SK-N-SH treated with all-trans-retinoic acid at 6 μM for 48 hours (cell line): ENCODE data around the gene STAC2.

Source experiments
- BACH2 ChIP-seq: fragments of 250-450 bp; sonication (Bioruptor Pico); IDR thresholded peaks from 2 replicates; pipeline ENCODE4 v1.9.0; 2021; ENCODE audit warnings: mild to moderate bottlenecking, borderline replicate concordance
- CREB5 ChIP-seq: fragments of 250-450 bp; sonication (Bioruptor Pico); IDR thresholded peaks from 2 replicates; pipeline ENCODE4 v1.5.1; 2020; ENCODE audit warnings: low read depth, mild to moderate bottlenecking, moderate library complexity
- CSRNP3 ChIP-seq: fragments of 250-450 bp; sonication (Bioruptor Pico); IDR thresholded peaks from 2 replicates; pipeline ENCODE4 v1.5.1; 2021; ENCODE audit warnings: mild to moderate bottlenecking, moderate library complexity
- ESRRG ChIP-seq: fragments of 250-450 bp; sonication (Bioruptor Pico); IDR thresholded peaks from 2 replicates; pipeline ENCODE4 v1.6.1; 2021; ENCODE audit warnings: mild to moderate bottlenecking
- PATZ1 ChIP-seq: fragments of 250-450 bp; sonication (Bioruptor Pico); IDR thresholded peaks from 2 replicates; pipeline ENCODE4 v1.8.0; 2020; ENCODE audit warnings: mild to moderate bottlenecking, moderate library complexity, borderline replicate concordance
- POU6F1 ChIP-seq: fragments of 250-450 bp; sonication (Bioruptor Pico); IDR thresholded peaks from 2 replicates; pipeline ENCODE4 v1.8.0; 2021; ENCODE audit warnings: low read depth, mild to moderate bottlenecking, moderate library complexity, borderline replicate concordance
- PPARA ChIP-seq: fragments of 250-450 bp; sonication (Bioruptor Pico); IDR thresholded peaks from 2 replicates; pipeline ENCODE4 v1.5.0; 2020; ENCODE audit warnings: mild to moderate bottlenecking, borderline replicate concordance
- RARB ChIP-seq: fragments of 250-450 bp; sonication (Bioruptor Pico); IDR thresholded peaks from 2 replicates; pipeline ENCODE4 v1.8.0; 2021; ENCODE audit warnings: mild to moderate bottlenecking, moderate library complexity
- SNAI2 ChIP-seq: fragments of 250-450 bp; sonication (Bioruptor Pico); IDR thresholded peaks from 2 replicates; pipeline ENCODE4 v1.5.0; 2020; ENCODE audit warnings: mild to moderate bottlenecking, moderate library complexity
- TCF4 ChIP-seq: fragments of 250-450 bp; sonication (Bioruptor Pico); IDR thresholded peaks from 2 replicates; pipeline ENCODE4 v1.8.0; 2021; ENCODE audit warnings: mild to moderate bottlenecking, moderate library complexity, borderline replicate concordance
- TSHZ2 ChIP-seq: fragments of 250-450 bp; sonication (Bioruptor Pico); IDR thresholded peaks from 2 replicates; pipeline ENCODE4 v1.5.0; 2020; ENCODE audit warnings: mild to moderate bottlenecking, moderate library complexity
- ZFP3 ChIP-seq: fragments of 250-450 bp; sonication (Bioruptor Pico); IDR thresholded peaks from 2 replicates; pipeline ENCODE4 v1.5.0; 2020; ENCODE audit warnings: mild to moderate bottlenecking, moderate library complexity
- ZFP30 ChIP-seq: fragments of 450-650 bp; formaldehyde crosslinking; IDR thresholded peaks from 2 replicates; pipeline ENCODE4 v1.5.0; 2022; ENCODE audit warnings: mild to moderate bottlenecking, moderate library complexity
- ZNF70 ChIP-seq: fragments of 450-650 bp; formaldehyde crosslinking; IDR thresholded peaks from 2 replicates; pipeline ENCODE4 v1.5.0; 2020; ENCODE audit warnings: mild to moderate bottlenecking, moderate library complexity

DNA sequence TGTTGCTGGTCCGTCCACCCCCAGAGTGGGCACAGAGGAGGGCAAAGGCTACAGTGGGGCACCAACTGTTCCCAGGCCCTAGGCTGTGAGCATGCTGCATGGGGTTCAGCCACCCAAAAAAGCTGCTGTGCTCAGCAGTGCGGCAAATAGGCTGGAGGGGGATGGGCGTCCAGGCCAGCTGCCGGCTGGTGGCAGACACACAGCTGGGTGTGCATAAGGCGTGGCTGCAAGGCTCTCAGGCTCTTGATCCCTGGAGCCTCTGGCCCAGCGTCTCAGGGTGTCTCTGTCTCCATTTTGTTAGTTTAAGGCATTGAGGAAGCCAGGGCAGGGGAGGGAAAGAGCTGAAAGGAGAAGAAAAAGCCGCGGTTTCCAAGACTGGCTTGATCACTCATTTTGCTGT lies 16.9 kb downstream of the STAC2 start:
- no peak for TF ChIP-seq ZFP3 (CRISPR knock-in tag)
- TF ChIP-seq SNAI2 (CRISPR knock-in tag) = no peak
- TF ChIP-seq CREB5 = no peak
- TF ChIP-seq POU6F1 (CRISPR knock-in tag) = no peak
- no peak for TF ChIP-seq ZFP30 (CRISPR knock-in tag)
- no peak for TF ChIP-seq PPARA (CRISPR knock-in tag)
- TF ChIP-seq ESRRG (CRISPR knock-in tag) = no peak
- TF ChIP-seq TCF4 (CRISPR knock-in tag) = no peak
- TF ChIP-seq TSHZ2 (CRISPR knock-in tag) = no peak
- TF ChIP-seq BACH2 (CRISPR knock-in tag) = no peak
- no peak for TF ChIP-seq CSRNP3 (CRISPR knock-in tag)
- TF ChIP-seq RARB = no peak
- no peak for TF ChIP-seq PATZ1 (CRISPR knock-in tag)
- TF ChIP-seq ZNF70 = no peak
